Ectodermal cell (in vitro differentiated cells): ENCODE data around the gene ETDC.
"Not testable (repeated sequence)": the region's sequence is repeated elsewhere in the genome, so short reads cannot be mapped to it uniquely, and the experiment has no call there.

Experiments used
- H3K27ac ChIP-seq: 2 replicates; pipeline ENCODE4 v1.7.0; 2013; ENCODE audit warnings: mild to moderate bottlenecking, low read depth, low read length; ENCODE audit not compliant: insufficient read depth, poor library complexity, severe bottlenecking
- H3K27me3 ChIP-seq: 2 replicates; pipeline ENCODE4 v1.7.0; 2013; ENCODE audit warnings: mild to moderate bottlenecking, low read length; ENCODE audit not compliant: insufficient read depth, control insufficient read depth, poor library complexity, severe bottlenecking
- H3K36me3 ChIP-seq: one replicate; pipeline ENCODE4 v1.7.0; 2013; ENCODE audit warnings: low read length; ENCODE audit not compliant: control insufficient read depth, insufficient read depth
- H3K4me1 ChIP-seq: one replicate; pipeline ENCODE4 v1.7.0; 2013; ENCODE audit warnings: low read length; ENCODE audit not compliant: control insufficient read depth, insufficient read depth
- H3K4me3 ChIP-seq: 2 replicates; pipeline ENCODE4 v1.7.0; 2013; ENCODE audit warnings: low read depth, low read length, control low read depth; ENCODE audit not compliant: insufficient read depth
- H3K9me3 ChIP-seq: 2 replicates; pipeline ENCODE4 v1.7.0; 2013; ENCODE audit warnings: mild to moderate bottlenecking, low read length, moderate library complexity; ENCODE audit not compliant: control insufficient read depth
- WGBS, 2 experiments: methylation state at CpG; one replicate each; pipeline ENCODE4 v1.1.7; 2013; ENCODE audit warnings: missing lambda C conversion rate in 2 of 2; 5-methylcytosine and 5-hydroxymethylcytosine counted together

ETDC gene

GRCh38 chrX:135304741-135305140 lies 4.5 kb upstream of the ETDC start:
- WGBS, 2 experiments: 81 to 98% methylated on average over 2 of the region's 2 CpGs
- no peaks in the 10 kb centered on the region for H3K36me3 ChIP-seq
- H3K27ac ChIP-seq: no peak overlapping the region
- H3K4me1 ChIP-seq: no peaks in the 10 kb centered on the region
- H3K27me3 ChIP-seq: no peaks in the 10 kb centered on the region
- H3K9me3 ChIP-seq: no peaks in the 10 kb centered on the region
- no peak overlapping the region for H3K4me3 ChIP-seq

GRCh38 chrX:135307171-135307570 lies 2.1 kb upstream of the ETDC start:
- 85 to 100% methylated on average over 1 to 2 of the region's 3 CpGs for WGBS, 2 experiments

GRCh38 chrX:135308345-135308855 lies 880 bp upstream of the ETDC start:
- Histone ChIP-seq H3K9me3 (no peaks in the 10 kb centered on the region), H3K4me1 (no peaks in the 10 kb centered on the region), H3K4me3 (no peak overlapping the region), H3K27ac (no peak overlapping the region), H3K27me3 (no peaks in the 10 kb centered on the region), H3K36me3 (no peaks in the 10 kb centered on the region)
- 95 to 100% methylated on average over 1 of the region's 1 CpG for WGBS, 2 experiments

More at GRCh38 chrX:135307171-135307570, 2.1 kb upstream of the ETDC start:
- H3K36me3 ChIP-seq: no peaks in the 10 kb centered on the region
- no peaks in the 10 kb centered on the region for H3K27me3 ChIP-seq
- H3K27ac ChIP-seq: no peak overlapping the region
- H3K4me3 ChIP-seq: no peak overlapping the region
- H3K9me3 ChIP-seq: no peaks in the 10 kb centered on the region
- no peaks in the 10 kb centered on the region for H3K4me1 ChIP-seq

- no peaks in the 10 kb centered on the region for H3K36me3 ChIP-seq
- no peaks in the 10 kb centered on the region for H3K27me3 ChIP-seq
- H3K4me3 ChIP-seq: no peak overlapping the region
- H3K27ac ChIP-seq: no peak overlapping the region
- WGBS, 2 experiments: no CpG with 5 or more reads among the region's 1 CpG
- H3K4me1 ChIP-seq: no peaks in the 10 kb centered on the region
- H3K9me3 ChIP-seq: no peaks in the 10 kb centered on the region
Measured at GRCh38 chrX:135315864-135316263, 6.6 kb downstream of the ETDC start.

- Histone ChIP-seq H3K36me3 (no peaks in the 10 kb centered on the region), H3K4me3 (no peak overlapping the region), H3K9me3 (no peaks in the 10 kb centered on the region), H3K4me1 (no peaks in the 10 kb centered on the region), H3K27ac (no peak overlapping the region), H3K27me3 (no peaks in the 10 kb centered on the region)
- WGBS, 2 experiments: 76 to 81% methylated on average over 5 of the region's 5 CpGs
Measured at GRCh38 chrX:135324463-135324862, 15.2 kb downstream of the ETDC start.

- not testable (repeated sequence) for H3K9me3 ChIP-seq, H3K36me3 ChIP-seq, H3K27me3 ChIP-seq, H3K4me3 ChIP-seq, H3K27ac ChIP-seq, H3K4me1 ChIP-seq
- WGBS, 2 experiments: 95 to 97% methylated on average over 30 to 32 of the region's 32 CpGs
Measured at GRCh38 chrX:135325036-135325818, 15.9 kb downstream of the ETDC start.

GRCh38 chrX:135327299-135327698 lies 18.0 kb downstream of the ETDC start:
- no peak overlapping the region for H3K4me3 ChIP-seq
- no peaks in the 10 kb centered on the region for H3K27me3 ChIP-seq
- no peaks in the 10 kb centered on the region for H3K4me1 ChIP-seq
- H3K36me3 ChIP-seq: no peaks in the 10 kb centered on the region
- no peak overlapping the region for H3K27ac ChIP-seq
- H3K9me3 ChIP-seq: no peaks in the 10 kb centered on the region

GRCh38 chrX:135328421-135329005 lies 19.2 kb downstream of the ETDC start:
- no peaks in the 10 kb centered on the region for H3K27me3 ChIP-seq
- 87 to 93% methylated on average over 3 of the region's 3 CpGs for WGBS, 2 experiments

GRCh38 chrX:135330706-135331105 lies 21.4 kb downstream of the ETDC start:
- H3K4me3 ChIP-seq: no peak overlapping the region
- no peaks in the 10 kb centered on the region for H3K36me3 ChIP-seq
- WGBS, 2 experiments: 80% methylated on average over 1 of the region's 1 CpG; no CpG with 5 or more reads in 1 of the 2 experiments
- H3K27me3 ChIP-seq: no peaks in the 10 kb centered on the region
- no peaks in the 10 kb centered on the region for H3K9me3 ChIP-seq
- H3K27ac ChIP-seq: no peak overlapping the region
- H3K4me1 ChIP-seq: no peaks in the 10 kb centered on the region

More at GRCh38 chrX:135328421-135329005, 19.2 kb downstream of the ETDC start:
- no peak overlapping the region for H3K4me3 ChIP-seq
- no peak overlapping the region for H3K27ac ChIP-seq
- no peaks in the 10 kb centered on the region for H3K9me3 ChIP-seq
- no peaks in the 10 kb centered on the region for H3K4me1 ChIP-seq
- H3K36me3 ChIP-seq: no peaks in the 10 kb centered on the region

GRCh38 chrX:135331525-135331924 lies 22.2 kb downstream of the ETDC start:
- 59% methylated on average over 2 of the region's 2 CpGs; no CpG with 5 or more reads in 1 of the 2 experiments for WGBS, 2 experiments
- Histone ChIP-seq H3K9me3 (no peaks in the 10 kb centered on the region), H3K36me3 (no peaks in the 10 kb centered on the region), H3K27ac (no peak overlapping the region), H3K4me3 (no peak overlapping the region), H3K27me3 (no peaks in the 10 kb centered on the region), H3K4me1 (no peaks in the 10 kb centered on the region)
